RPMI8226 (cell line): Measurements from ENCODE around the gene PODXL.

Source experiments
- DNase-seq: peaks from one replicate; pipeline ENCODE4 v3.0.0-alpha.2; 2015

PODXL gene

DNA sequence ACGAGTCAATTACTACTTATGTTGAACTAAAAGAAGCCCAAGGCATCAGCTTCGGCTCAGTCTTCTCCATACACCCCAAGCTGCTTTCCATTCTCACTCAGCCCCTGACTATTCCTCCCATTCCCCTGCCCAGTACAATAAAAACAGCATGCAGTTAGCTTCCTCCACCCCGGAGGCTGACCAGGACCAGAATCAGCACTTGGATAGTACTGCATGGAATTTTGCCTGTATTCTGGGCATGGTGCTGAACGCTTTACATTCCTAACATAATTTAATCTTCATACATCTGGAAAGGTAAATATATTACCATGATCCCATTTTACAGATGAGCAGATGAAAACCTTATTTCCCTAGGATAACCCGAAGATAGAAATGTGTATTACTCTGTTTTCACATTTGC is 7.5 kb upstream of the PODXL start:
- no peak for DNase-seq

DNA sequence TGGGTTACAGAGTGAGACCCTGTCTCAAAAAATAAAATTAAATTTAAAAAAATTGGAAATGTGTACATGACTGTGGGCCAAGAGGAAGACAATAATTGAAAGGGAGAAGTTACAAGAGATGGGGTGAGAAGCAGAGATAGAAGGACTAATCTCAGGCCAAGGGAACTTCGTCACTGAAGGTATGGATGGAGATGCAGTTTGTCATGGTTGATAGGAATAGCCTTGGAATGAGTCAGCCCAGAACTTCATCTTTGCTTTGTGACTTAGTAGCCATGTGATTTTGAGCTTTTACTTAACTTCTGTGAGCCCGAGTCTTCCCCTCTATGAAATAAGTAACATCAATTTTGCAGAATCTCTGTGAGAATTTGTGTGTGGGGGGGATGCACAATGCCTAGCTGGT is 6.5 kb upstream of the PODXL start:
- DNase-seq: no peak

DNA sequence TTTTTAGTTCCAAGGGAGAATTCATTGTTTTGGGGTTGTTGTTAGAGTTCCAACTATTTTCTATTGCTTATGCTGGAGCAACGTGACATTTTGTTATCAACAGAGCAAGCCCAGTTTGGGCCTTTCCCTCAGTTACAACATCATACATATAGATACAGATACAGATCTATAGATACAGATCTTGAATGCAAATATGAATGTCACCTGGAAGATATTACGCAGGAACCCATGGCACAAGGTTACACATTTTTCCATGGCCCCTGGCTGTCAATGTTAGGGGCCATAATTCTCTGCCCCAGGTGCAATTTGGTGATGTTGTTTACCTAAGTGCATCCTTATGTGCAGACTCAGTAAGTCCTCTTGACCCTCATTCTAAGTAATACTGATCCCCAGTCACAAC is 3.6 kb upstream of the PODXL start:
- DNase-seq: no peak

DNA sequence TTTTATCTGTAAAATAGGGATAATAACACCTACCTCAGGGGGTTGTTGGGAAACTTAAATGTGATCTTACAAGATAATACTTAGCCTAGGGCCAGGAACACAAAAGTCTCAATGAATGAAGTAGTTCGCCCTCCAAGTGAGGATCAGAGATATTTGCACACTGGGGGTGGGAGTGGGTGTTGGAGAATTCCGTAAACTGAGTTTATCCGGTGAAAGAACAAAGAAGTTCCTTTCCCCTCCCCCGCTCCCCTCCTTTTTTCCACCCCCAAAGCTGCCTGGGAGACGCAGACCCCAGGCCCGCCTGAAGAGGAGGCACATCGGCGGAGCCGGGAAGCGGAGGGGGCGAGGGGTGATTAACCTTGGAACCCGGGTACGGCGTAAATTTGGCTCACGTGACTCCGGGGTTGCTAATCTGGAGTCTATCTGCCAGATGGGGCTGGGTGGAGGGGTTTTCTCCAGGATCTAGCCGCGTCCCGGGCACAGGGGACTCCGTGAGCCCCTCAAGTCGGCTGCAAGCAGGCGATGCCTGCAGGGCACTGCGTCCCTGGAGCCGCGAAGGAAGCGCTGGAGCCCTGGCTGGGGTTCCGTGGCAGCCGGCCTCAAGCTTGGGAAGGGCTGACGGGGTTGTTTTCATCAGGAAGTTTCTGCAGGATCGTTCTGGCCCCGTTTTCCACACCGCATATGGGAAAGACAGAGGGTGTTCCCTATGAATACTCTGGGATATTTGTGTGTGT is 1.4 kb upstream of the PODXL start:
- DNase-seq: no peak

DNA sequence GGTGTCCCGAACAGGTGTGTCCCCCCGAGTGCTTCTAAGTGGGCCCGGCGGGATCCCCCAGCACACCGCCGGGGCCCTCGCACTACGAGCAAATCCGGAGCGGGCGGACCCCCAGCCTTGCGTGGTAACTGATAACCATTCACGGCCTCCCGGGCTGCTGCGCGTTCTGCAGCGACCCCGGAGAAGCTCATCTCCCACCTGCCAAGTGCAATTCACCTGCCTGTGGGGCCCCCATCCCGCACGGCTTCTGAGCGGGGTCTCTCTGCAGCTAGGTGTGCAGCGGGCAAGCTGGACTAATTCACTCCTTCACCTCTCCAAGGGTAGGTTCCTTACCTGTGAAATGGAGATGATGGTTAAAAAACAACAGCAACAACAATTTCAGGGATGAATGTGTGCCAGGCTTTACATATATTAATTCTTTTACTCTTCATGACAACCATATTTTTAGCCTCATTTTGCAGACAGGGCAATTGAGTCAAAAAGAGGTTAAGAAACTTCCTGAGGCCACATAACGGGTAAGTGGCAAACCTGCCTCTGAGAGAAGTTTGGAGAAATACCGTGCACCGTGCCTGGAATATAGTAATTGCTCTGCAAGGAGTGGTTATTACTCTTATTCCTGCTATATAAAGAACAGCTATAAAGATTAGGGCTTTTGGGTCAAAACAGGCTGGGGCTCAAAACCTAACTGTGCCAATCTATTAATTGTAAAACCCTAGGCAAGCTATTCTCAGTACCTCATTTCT is 652 bp upstream of the PODXL start:
- DNase-seq: no peak

DNA sequence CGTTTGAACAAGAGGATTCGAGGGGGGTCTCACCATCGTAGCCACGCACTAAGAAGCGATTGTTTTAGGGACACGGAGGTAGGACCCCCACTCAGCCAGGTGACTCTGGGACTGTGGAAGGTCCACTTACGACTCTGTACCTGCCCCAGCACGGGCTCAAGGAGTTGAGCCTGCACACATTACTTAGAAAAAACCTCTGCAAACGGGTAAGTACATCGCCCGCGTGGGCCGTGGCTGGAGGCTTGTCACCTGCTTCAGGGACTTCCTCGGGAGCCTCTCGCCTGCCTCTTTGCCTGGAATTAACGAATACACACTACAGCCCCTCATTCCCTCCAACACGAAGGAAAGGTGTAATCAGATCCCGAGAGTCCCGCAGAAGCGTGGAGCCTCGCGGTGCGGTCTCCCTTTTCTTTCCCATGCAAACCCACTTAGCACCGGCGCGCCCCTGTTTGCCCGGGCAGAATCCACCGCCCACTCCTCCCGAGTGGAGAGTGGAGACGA is 826 bp downstream of the PODXL start:
- peak; percentile 34 for DNase-seq

DNA sequence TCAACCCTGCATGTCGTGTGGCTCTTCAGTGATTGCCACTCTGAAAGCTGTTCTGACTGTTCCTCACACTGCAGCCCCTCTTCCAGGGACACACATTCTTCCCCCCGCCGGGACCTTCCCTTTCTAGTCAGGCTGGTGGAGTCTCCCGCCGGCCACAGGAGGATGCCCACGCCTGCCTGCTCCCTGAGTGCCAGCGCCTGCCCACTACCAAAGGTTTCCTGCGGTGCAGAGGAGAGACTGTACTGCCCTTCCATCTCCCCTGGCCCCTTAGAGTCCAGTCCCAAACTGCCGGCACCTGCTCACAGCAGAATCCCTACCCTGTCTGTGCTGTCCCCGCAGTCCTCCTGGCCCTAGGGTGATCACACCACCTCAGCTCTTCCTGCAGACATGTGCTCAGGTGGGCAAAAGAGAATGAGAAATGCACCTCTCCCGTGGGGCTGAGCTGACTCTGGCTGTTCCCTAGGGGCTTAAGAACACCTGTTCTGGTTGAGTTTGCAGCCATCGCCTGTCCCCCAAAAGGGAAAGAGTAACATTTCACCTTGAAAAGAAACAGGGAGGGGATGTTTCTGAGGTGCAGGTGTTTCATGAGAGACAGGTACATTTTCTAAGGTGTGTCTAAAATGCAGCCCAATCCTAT is 1.4 kb downstream of the PODXL start:
- DNase-seq: no peak

DNA sequence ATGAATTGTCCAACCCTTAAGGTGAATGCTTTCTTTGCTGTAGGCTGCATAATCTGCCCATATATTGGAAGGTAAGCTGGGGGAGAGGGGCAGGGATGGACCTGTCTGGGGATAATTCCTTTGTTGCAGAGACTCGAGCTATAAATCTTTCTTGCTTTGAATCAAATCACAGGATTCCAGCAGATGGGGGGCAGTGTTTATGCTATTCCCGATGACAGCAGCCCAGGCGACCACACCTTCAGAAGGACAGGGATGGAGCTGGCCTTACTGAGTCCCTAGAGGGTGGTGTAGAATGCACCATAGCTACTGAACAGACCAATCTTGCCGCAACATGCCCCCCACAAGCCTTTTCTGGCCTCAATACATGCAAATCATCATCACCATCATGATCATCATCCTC is 2.5 kb downstream of the PODXL start:
- DNase-seq: no peak

DNA sequence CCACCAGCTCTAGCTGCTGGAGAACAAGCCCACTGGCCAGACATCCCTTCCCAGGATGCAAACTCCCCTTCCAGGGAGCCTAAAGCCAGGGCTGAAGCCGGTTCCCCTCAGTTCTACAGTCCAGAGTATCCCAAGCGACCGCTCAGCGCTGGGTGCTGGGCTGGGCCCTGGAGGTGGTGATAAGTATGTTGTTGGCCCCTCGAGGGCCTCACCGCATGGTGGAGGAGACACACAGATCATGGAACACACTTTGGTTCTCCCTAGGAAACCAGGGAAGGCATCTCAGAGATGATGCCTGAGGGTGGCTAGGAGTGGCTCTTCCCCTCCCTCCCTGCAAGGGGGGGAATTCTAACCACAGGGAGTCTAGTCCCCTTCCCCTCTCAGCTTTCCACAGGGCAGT is 4.4 kb downstream of the PODXL start:
- no peak for DNase-seq

DNA sequence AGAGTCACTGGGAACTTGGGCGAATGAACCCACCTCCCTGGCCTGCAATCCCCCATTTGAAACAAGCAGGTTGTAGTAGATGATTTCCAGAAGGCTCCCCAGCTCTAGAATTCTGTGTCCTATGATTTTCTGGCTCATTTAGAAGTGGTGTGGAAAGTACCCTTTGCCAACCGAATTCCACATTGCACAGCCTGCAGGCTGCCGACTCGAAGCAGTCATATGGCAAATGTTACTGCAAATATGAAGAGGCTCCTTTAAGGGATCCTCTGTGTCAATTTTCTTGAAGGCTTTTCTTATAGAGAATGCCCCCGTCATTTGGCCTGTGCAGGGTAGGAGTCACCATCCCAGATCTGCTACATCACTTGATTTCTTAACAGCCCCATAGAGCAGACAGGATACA is 5.6 kb downstream of the PODXL start:
- no peak for DNase-seq

DNA sequence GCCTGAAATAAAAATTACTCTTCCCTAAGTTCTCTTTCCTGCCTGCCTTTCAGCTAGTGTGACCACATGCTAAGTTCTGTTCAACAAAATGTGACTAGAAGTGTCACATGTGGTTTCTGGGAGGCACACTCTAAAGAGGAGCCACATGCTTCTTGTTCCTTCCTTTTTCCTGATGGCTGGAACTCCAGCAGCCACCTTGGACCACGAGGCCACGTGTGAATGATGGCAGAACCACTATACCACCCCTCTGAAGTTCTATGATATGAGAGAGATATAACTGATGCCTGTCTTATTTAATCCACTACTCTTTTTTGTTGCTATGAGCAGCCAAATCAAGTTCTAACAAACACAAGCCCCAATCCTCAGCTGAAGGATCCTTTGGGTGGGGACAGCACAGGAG is 8.1 kb downstream of the PODXL start:
- DNase-seq: no peak

DNA sequence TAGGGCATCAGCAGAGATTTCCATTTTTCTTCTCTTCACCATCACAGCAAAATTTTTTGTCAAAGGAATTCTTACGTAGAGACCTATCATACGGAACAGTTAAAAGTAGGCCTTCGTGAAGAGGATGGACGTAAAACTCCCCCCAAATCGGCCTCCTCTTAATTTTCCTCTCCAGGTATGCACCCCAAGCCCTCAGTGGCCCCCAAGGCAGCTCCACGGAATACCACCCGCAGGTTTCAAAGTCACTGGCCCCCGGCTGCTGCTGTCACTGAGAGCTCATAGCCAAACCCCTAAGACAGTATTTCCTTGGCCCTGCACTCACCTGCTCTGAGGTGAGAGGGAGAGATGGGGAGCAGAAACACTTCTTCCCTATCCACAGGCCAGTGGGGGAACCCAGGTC is 8.8 kb downstream of the PODXL start:
- no peak for DNase-seq

DNA sequence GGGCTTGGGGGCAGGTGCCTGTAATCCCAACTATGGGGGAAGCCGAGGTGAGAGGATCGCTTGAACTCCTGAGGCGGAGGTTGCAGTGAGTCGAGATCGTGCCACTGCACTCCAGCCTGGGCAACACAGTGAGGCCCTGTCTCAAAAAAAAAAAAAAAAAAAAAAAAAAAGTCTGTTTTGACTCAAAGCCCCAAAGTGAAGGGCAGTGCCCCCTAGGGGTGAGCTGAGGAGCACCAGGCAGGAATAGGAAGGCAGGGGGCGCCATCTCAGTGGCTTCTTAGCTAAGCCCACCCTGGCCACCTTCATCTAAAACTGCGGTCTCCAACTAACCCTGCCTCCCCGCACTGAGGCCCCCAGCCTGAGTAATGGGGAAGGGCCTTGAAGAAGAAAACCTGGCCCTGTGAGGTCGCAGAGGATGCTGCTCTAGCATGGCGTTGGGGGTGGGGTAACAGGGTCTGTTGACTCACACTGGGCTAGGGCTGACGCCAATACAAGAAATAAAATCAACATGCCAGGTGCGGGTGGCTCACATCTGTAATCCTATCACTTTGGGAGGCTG is 9.8 kb downstream of the PODXL start:
- DNase-seq: peak; percentile 66

DNA sequence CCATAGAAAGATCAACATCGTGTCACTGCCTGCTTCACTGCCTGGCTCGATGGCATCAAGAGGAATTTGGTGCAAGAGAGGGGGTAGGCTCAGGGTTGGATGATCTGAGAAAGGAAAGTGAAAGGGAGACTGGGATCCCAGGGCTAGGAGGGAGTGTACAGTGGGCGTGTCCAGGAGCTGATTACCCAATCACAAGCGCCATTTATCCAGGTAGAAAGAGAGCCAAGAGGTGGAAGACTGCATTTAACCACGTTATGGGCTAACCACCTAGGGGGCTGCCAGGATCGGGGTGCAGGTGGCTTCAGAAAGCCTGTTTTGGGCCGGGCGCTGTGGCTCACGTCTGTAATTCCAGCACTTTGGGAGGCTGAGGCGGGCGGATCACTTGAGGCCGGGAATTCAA is 10.3 kb downstream of the PODXL start:
- no peak for DNase-seq

DNA sequence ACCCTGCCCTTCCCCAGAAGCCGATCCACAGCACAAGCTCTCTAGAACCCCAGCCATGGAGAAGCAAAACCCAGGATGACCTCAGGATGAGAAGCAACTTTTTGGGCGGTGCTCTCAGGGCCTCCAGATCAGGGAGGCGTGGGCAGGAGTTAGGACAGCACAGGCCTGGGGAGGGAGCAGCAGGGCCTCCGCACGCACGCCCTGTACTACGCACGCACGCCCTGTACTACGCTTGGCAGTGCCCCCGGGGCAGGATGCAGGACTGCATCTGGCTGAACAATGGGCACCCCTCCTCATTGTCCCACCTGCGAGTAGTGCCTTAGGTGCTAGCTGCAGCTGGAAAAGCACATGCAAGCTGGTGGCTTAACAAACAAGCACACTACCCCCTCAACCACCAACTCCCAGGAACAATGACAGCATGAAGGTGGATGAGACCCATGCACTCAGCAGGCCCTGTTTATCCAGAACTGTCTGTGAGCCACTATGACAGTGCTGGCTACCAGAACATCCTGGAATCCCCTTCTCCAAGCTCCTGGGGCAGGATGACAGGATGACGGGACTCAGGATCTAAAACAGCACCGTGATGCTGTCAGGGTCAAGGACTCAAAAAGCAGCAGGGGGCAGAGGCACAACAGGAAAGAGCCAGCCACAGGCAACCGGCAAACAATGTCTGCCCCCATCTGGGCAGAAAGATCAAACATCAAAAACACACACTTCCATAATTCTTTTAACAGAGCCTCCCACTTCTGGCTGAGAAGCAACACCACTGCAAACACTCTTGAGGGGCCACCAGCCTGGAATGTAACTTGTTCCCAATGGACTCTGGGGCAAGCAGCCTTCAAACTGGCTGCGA is 11.8 kb downstream of the PODXL start:
- DNase-seq: peak; percentile 48

DNA sequence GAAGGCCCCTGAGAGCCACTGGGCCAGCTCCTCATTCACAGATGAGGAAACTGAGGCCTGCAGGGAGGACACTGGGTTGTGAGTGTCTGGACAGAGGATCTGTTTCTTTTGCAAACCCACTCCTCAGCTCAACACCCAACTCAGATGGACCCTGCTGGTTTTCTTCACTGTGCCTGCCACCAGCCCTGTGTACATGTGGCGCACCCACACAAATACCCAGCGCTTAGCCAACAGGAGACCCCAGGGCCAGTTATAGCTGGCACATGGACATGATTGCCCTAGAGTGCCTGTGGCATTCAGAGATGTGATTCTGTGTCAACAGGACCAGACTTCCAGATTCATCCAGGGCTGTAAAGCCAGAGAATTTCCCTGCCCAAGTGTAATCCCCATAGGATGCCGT is 12.4 kb downstream of the PODXL start:
- DNase-seq: no peak

DNA sequence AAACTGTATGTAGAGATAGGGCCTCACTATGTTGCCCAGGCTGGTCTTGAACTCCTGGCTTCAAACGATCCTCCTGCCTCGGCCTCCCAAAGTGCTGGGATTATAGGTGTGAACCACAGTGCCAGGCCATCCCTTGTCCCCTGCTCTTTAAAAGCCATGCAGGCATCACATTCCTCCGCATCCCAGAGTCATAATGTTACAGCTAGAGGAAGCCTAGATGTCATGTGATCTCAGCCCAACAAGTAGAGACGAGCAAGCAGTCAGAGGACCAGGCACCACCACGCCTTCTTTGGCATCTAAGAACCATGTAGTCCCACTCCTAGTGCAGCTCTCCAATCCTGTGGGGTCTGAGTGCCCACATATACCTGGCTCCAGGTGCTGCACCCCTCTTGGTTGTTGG is 13.1 kb downstream of the PODXL start:
- no peak for DNase-seq

DNA sequence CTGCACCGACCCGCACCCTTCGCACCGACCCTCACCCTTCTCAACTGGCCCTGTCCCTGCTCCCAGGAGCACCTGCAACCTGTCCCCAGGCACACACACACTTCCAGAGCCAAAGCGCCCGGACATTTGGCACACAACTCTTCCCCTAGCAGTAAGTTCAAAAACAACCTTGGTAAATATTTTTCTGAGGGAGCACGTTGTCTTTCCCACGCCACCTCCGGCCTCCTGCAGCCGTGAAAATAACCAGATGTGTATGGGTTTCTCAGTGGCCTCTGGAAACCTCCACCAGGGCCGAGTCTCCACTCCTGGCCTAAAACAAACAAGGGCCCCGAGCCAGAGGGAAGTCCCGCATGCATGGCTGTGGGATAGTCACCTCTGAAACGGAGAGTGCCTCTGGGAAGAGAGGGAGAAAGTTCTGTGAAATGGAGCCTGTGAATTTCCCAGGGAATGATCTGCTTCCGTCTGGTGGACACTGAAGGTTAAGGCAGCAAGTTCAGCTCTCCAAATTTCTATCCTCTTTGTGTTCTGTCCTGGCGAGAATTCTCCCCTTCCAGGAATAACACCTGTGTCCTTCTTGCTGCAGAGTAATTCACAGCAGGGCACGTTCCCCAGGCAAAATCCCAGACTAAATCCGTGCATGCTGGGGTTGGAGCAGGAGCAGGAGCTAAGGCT is 15.8 kb downstream of the PODXL start:
- no peak for DNase-seq

DNA sequence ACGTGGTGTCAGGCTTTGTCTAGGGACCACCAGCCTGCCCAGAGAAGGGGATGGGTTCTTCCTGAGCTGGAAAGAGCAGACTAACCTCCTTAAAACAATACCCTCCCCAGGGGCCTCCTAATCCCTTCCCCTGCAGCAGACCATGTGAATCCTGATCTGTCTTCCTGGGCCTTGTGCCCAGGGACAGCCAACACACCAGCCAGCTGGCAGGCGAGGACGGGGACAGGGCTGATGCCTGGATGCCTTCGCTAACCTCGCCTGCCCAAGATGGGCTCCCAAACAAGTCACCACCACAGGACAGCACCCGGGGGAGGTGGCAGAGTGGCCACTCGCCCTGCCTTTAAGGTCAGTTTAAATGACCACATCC is 17.6 kb downstream of the PODXL start:
- DNase-seq: no peak

DNA sequence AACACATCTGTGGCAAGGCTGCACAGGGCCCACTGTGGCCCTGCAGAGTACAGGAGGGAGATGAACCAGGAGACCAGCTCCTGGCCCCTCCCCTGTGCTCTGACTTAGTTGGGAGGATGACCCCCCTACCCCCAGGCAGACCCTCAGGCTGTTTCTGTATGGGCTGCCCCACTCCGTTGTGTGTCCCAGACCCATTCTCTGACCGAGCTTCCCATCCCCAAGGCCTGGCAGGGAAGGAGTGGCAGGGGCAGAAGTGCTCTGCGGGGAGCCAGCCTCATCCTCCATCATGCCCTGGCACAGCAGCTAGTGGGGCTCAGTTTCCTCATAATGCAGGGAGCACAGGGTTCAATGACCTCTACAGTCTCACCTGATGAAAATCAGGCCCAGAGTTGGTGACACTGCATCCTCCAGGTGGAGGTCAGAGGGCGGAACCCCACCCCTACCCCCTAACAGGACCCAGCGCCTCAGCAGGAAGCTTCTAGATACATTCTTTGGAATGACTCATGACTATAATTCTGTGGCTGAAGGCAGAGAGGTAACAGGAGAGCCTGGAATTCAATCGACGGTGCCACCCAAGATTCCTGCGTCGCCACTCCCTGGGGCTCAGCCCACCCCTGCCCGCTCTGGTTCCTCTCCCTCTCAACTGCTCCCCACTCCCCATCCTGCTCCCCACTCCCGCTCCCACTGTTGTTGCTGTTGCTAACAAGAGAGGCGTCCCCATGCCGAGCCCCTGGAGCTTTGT is 18.2 kb downstream of the PODXL start:
- DNase-seq: no peak

DNA sequence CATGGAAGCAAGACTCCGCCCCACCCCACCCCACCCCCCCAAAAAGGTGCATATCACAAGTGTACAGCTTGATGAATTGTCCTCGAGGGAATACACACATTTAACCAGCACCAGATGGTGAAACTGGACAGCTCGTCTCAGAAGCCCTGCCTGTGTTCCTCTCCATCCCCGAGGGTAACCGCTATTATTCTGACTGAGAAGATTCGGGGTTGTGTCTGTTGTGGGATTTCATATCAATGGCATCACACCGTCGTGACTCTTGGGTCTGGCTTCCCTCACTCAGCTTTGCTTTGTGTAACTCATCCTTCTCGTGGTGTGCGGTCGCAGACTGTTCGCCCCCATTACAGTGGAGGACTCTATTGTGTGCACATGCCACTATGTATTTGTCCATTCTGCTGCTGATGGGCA is 18.9 kb downstream of the PODXL start:
- DNase-seq: no peak
